Measurements from ENCODE around the gene PIK3R6. TPM values are rescaled to one million over a fixed set of nuclear protein-coding genes. Genes with fewer than 3 reads are reported as not detected.

Gene PIK3R6
- total RNA-seq, 4 donors from 2014 or later, result 2.0 to 3.7 (median 2.4) TPM

GRCh38 chr17:8898126-8898525 lies 30.7 kb upstream of the PIK3R6 start:
- TF ChIP-seq CTCF (IDR thresholded peaks at IDR 0.05; ENCODE audit: low read depth), result no peak

GRCh38 chr17:8896641-8897635 lies 29.5 kb upstream of the PIK3R6 start:
- TF ChIP-seq CTCF (IDR thresholded peaks at IDR 0.05; ENCODE audit: low read depth), result no peak

GRCh38 chr17:8896087-8896486 lies 28.6 kb upstream of the PIK3R6 start:
- no peak for TF ChIP-seq CTCF (IDR thresholded peaks at IDR 0.05; ENCODE audit: low read depth)

GRCh38 chr17:8894673-8895578 lies 27.5 kb upstream of the PIK3R6 start:
- no peak for TF ChIP-seq CTCF (IDR thresholded peaks at IDR 0.05; ENCODE audit: low read depth)

- no peak for TF ChIP-seq CTCF (IDR thresholded peaks at IDR 0.05; ENCODE audit: low read depth)
Measured at GRCh38 chr17:8894202-8894671, 26.8 kb upstream of the PIK3R6 start.

GRCh38 chr17:8893621-8894201 lies 26.2 kb upstream of the PIK3R6 start:
- TF ChIP-seq CTCF (IDR thresholded peaks at IDR 0.05; ENCODE audit: low read depth), result no peak
